ENCODE results near the gene ZNF507. TPM values are rescaled to one million over a fixed set of nuclear protein-coding genes. Genes with fewer than 3 reads are reported as not detected.
"Not testable (repeated sequence)": the region's sequence is repeated elsewhere in the genome, so short reads cannot be mapped to it uniquely, and the experiment has no call there.

ZNF507 gene
- total RNA-seq, 1 donor from 2014 or later = 33.7 TPM

DNA sequence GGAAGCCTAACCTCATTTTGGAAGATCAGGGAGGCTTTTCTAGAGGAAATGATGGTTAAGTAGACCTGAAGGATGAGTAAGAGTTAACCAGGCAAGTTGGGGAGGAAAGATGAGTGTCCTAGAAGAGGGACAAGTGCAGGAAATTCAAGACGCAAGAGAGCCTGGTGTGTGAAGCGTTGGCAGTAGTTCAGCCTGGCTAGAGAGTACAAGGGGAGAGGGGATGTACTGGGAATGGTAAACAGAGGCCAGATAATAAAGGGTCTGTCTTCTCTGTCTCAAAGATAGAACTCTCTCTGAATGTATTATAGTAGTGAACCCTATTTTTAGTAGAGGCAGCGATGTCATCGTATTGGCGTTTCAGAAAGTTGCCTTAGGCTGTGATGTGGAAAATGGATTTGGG is 69.8 kb downstream of the ZNF507 start:
- no peak for DNase-seq

DNA sequence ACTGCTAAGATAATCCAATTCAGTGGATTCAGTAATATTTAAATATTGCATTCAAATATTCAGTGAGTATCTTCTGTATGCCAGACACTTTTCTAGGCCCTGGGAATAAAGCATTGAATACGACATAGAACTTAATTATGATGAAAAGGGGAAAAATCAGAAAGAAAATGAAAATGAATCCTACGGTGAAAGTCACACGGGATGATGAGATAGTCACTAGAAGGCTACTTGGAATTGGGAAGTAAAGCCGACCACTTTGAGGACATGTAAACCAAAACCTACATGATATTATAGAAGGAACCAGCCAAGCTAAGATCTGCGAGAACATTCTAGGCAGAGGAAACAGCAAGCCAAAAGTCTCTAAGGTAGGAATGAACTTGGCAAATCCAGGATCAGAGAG is 70.3 kb downstream of the ZNF507 start:
- no peak for DNase-seq

DNA sequence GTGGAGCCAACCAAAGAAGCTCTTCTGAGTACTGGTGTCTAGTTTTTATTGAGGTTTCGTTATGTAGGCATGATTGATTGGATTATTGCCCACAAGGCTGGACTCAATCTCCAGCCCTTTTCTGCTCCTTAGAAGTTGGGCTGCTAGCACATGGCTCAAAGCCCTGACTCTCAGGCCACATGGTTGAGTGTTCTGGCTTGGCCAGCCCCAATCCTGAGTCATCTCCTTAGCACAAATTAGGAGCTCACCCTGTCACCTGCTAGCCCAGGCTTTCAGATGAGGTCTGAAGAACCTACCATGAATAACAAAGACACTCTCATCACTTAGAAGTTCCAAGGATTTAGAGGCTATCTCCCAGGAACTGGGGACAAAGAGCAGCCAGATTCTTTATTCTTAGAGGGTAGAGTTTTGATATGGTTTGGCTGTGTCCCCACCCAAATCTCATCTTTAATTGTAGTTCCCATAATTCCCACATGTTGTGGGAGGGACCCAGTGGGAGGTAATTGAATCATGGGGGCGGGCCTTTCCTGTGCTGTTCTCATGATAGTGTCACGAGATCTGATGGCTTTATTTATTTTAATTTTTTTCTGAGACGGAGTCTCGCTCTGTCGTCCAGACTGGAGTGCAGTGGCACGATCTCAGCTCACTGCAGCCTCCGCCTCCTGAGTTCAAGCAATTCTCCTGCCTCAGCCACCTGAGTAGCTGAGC is 71.5 kb downstream of the ZNF507 start:
- DNase-seq = no peak

DNA sequence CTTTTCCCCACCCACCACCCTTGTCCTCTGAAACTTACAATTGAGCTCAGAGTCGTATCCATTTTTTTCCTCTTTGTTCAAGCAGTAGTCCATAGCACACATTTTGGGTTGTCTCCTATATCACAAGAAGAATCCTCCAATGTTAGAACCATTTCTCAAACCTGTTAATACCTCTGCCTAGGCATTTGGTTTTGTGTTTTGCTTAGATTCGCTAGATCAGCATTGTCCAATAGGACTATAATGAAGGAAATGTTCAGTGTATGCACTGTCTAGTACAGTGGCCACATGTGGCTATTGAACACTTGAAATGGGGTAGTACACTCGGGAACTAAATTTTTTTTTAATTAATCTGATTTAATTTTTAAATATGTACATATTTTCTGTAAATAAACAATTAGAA is 72.7 kb downstream of the ZNF507 start:
- DNase-seq = no peak

DNA sequence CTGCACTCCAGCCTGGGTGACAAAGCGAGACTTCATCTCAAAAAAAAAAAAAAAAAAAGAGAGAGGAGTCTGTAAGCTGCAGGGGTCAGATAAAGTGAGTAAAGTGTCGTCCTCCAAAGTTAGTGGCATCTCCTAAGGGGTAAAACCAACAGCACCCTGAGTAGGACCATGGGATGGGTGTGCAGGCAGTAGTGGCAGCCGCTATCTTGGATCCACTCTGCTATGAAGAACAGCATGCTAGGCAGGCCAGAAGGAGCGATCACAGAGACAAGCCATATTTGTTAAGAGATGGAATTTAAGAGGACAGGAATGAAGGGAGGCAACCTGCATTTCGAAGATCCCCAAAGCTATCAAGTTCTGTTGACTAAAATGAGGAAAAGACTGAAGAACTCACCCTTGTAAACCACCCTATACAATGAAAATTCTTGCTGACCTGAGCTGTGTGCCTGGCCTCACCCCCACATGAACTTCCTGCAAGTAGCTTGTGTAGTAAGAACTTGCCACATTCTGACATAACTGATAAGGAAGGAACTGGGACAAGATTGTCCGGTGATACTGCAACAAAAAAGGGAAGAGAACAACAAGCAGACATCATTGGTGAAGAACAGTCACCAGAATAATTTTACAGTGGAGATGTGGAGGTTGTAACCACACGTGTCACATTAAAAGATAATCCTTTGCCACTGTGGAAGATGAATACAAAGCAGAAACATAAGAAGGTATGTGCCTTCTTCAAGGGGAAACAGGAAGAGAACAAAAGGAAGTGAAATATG is 76.4 kb downstream of the ZNF507 start:
- no peak for DNase-seq

DNA sequence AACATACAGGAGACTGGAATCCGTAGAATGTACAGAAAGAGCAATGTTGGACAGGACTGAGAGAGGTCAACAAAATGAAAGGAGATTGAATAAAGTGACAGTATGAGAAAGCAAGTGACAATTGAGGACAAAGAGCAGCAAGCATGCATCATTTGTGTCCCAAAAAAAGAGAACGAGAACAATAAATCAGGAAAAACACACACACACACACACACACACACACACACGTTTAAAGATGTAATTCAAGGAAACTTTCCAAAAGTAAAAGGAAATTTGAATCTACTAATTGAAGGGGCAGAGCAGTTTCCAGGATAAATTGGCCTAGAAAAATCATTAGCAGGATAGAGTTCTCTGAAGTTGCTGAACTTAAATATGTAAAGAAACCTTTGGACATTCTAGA is 77.0 kb downstream of the ZNF507 start:
- DNase-seq = no peak

DNA sequence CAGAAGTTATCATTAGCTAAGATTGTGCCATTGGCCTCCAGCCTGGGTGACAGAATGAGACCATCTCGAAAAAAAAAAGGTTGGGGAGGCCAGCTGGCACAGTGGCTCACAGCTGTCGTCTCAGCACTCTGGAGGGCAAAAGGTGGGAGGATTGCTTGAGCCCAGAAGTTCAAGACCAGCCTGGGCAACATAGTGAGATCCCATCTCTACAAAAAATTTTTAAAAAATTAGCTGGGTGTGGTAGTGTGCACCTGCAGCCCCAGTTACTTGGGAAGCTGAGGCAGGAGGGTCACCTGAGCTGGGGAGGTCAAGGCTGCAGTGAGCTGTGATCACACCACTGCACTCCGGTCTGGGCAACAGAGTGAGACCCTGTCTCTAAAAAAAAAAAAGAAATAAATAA is 78.5 kb downstream of the ZNF507 start:
- not testable (repeated sequence) for DNase-seq

DNA sequence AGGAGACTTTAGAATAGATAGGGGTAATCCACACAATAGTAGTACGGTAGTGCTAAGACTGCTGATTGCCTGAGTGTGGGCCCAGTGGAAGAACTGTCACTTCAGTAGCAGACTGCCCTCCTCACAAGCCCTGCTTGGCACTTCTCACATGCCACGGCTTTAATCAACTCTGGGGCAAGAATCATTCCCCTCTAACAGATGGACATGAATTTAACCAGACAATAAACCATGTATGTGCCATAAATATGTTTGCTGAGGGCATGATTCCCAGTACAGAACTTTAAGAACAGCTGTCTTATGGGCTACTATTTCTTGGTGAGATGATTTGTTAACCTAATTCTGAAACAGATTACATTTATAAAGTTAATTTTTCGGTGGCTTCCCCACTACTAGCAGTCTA is 82.1 kb downstream of the ZNF507 start:
- DNase-seq = no peak

DNA sequence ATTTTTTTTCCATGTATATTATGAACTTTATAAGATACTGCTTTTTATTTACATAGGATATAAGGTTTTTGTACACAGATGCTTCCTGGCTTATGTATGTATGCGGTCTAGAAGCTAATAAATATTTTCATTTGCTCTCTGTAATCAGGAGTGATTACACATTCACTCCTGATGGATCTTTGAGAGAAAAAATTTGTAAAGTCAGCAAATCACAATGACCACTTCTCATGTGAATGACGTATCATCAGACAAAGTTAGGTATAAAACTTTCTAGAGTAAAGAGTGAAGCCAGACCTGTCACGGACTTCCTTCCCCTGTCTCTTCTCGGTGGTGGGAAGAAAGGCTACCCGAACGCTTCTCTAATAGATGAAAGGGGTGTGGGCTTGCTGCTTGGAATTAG is 91.3 kb downstream of the ZNF507 start:
- no peak for DNase-seq

DNA sequence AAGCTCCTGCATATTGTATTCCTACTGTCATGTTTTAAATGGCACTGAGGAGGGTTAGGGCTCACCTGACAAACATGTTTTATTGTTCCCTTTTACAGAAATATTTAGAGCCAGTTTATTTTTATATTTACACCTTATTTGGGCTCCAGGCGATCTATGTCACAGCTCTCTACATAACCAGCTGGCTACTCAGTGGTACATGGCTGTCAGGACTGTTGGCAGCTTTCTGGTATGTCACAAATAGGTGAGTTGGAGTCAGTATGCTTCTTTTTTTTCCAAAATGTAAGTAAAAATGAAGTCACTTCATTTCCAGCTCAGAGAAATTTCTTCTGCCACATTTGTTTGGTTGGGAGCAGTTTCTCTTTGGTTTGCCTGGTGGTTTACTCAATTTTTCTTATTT is 91.7 kb downstream of the ZNF507 start:
- no peak for DNase-seq

Other genes with a start within 250 kb of the ZNF507 start
- 40.4 TPM for gene DPY19L3, start 60.2 kb downstream of the ZNF507 start, total RNA-seq
- gene PDCD5, start 235.6 kb downstream of the ZNF507 start, total RNA-seq = 32.3 TPM

Measured in occipital lobe (tissue), 2 donors.